K562 (cell line): ENCODE results near the gene ANK2. TPM values are rescaled to one million over a fixed set of nuclear protein-coding genes. Genes with fewer than 3 reads are reported as not detected.

Experiments used
- ATAC-seq: fragments of 200-7000 bp; cut with Tn5 transposase; 3 replicates; pipeline ENCODE4 v1.9.1; 2020; ENCODE audit warnings: moderate library complexity
- BruUV-seq: library from RNA; stranded (reverse); fragments of 400-500 nt; replicated peaks from 2 replicates; lab custom pipeline; 2021; lab: Mats Ljungman, UMichigan
- CTCF ChIA-PET: fragments of 300-600 bp; formaldehyde crosslinking; extraction: SDS; loops from one replicate; lab custom pipeline; 2021; ENCODE audit warnings: low intra/inter-chr PET ratio; lab: Yijun Ruan, JAX
- POLR2A ChIA-PET: fragments of 300-600, 350-650 bp; sonication (Branson Sonifier 250); formaldehyde crosslinking; extraction: SDS; loops from one replicate; lab custom pipeline; 2021; ENCODE audit warnings: antibody characterized with exemption, inconsistent platforms; lab: Yijun Ruan, JAX
- DNase-seq, 4 experiments: peaks; one replicate each; pipeline versions ENCODE4 v3.0.0 to v3.0.0-alpha.2; 2011 to 2018; ENCODE audit warnings: low spot score in 3 of 4, mixed read lengths in 3 of 4; ENCODE audit errors: extremely low read depth in 1 of 4
- FAIRE-seq: peaks from 2 replicates; lab custom pipeline; 2011; peaks lifted over from hg19 to GRCh38; lab: Jason Lieb, UNC
- H2AFZ ChIP-seq: 2 replicates; pipeline ENCODE4 v1.6.0; 2011; ENCODE audit warnings: low read depth, low read length, control low read depth, inconsistent platforms
- H3K27ac ChIP-seq: fragments of 200-600 bp; 3 replicates; pipeline ENCODE4 v1.8.0; 2011; ENCODE audit warnings: low read depth, mild to moderate bottlenecking, control low read depth, inconsistent platforms, low read length, moderate library complexity, mixed read lengths; ENCODE audit errors: extremely low read depth
- H3K27me3 ChIP-seq, 2 experiments: fragments of 300-600 bp in 1 of 2; 2 replicates in 1 of 2; 3 replicates in 1 of 2; pipeline versions ENCODE4 v1.6.0 to v1.8.0; 2011; ENCODE audit warnings: inconsistent platforms in 2 of 2, low read length in 2 of 2, mild to moderate bottlenecking in 1 of 2, mixed read lengths in 1 of 2, moderate library complexity in 1 of 2; ENCODE audit not compliant: control insufficient read depth in 2 of 2, insufficient read depth in 2 of 2
- H3K36me3 ChIP-seq: fragments of 300-600 bp; 3 replicates; pipeline ENCODE4 v1.8.0; 2011; ENCODE audit warnings: mild to moderate bottlenecking, low read length, inconsistent platforms; ENCODE audit not compliant: control insufficient read depth, insufficient read depth
- H3K4me1 ChIP-seq, 2 experiments: fragments of 200-600 bp in 1 of 2; replicated peaks in 1 of 2; 2 replicates in 1 of 2; 3 replicates in 1 of 2; pipeline versions ENCODE4 v1.5.1 to v1.8.0; 2011; ENCODE audit warnings: inconsistent platforms in 2 of 2, low read length in 2 of 2, mild to moderate bottlenecking in 1 of 2, mixed read lengths in 1 of 2, moderate library complexity in 1 of 2; ENCODE audit not compliant: control insufficient read depth in 2 of 2, insufficient read depth in 2 of 2
- H3K4me2 ChIP-seq: 2 replicates; pipeline ENCODE4 v1.6.1; 2011; ENCODE audit warnings: low read length, control low read depth, inconsistent platforms, mixed read lengths; ENCODE audit not compliant: insufficient read depth
- H3K4me3 ChIP-seq: fragments of 200-600 bp; sonication (generic), shearing (Covaris generic); 2 replicates; pipeline ENCODE4 v1.5.1; 2016; ENCODE audit warnings: control low read depth, inconsistent platforms
- H3K79me2 ChIP-seq: fragments of 200-600 bp; 3 replicates; pipeline ENCODE4 v1.8.0; 2011; ENCODE audit warnings: low read length, inconsistent platforms; ENCODE audit not compliant: control insufficient read depth, insufficient read depth
- H3K9ac ChIP-seq, 2 experiments: 2 replicates each; pipeline versions ENCODE4 v1.6.0 to v1.6.1; 2011; ENCODE audit warnings: low read depth in 2 of 2, low read length in 2 of 2, control low read depth in 1 of 2, inconsistent platforms in 1 of 2, mild to moderate bottlenecking in 1 of 2, mixed read lengths in 1 of 2; ENCODE audit not compliant: insufficient read depth in 1 of 2
- H3K9me1 ChIP-seq: one replicate; pipeline ENCODE4 v1.6.0; 2011; ENCODE audit warnings: inconsistent platforms, mild to moderate bottlenecking, low read length, moderate library complexity; ENCODE audit not compliant: control insufficient read depth, insufficient read depth
- H3K9me3 ChIP-seq: replicated peaks from 2 replicates; pipeline ENCODE4 v1.5.1; 2011; ENCODE audit warnings: low read depth, low read length, inconsistent platforms; ENCODE audit not compliant: control insufficient read depth, insufficient read depth
- H4K20me1 ChIP-seq: replicated peaks from 2 replicates; pipeline ENCODE4 v1.6.1; 2011; ENCODE audit warnings: low read length, inconsistent platforms, mixed read lengths; ENCODE audit not compliant: control insufficient read depth, insufficient read depth
- CHD1 ChIP-seq: fragments of 200-600 bp; sonication (generic); IDR thresholded peaks from one replicate; pipeline ENCODE4 v1.6.1; 2012; ENCODE audit warnings: mild to moderate bottlenecking, moderate library complexity, low read length, inconsistent platforms
- CTCF ChIP-seq, 3 experiments: IDR thresholded peaks in 2 of 3; conservative IDR thresholded peaks in 1 of 3; 2 replicates each; pipeline ENCODE4 v1.5.1; 2011 to 2012; ENCODE audit warnings: low read length in 3 of 3, mild to moderate bottlenecking in 3 of 3, control low read depth in 2 of 3, improper control_type of control experiment in 1 of 3, inconsistent platforms in 1 of 3, low read depth in 1 of 3, mixed read lengths in 1 of 3, moderate library complexity in 1 of 3; ENCODE audit not compliant: insufficient read depth in 2 of 3
- GABPB2 ChIP-seq: fragments of 250-450 bp; sonication (Bioruptor Pico); conservative IDR thresholded peaks from 2 replicates; pipeline ENCODE4 v1.5.1; 2021; ENCODE audit warnings: mild to moderate bottlenecking
- IRF2 ChIP-seq: sonication (generic); formaldehyde crosslinking; IDR thresholded peaks from 2 replicates; pipeline ENCODE4 v1.8.1; 2022; ENCODE audit warnings: mild to moderate bottlenecking, missing genetic modification reagents
- KAT2B ChIP-seq: IDR thresholded peaks from one replicate; pipeline ENCODE4 v1.6.1; 2012; ENCODE audit warnings: low read depth, mild to moderate bottlenecking, control low read depth, inconsistent platforms, low read length, moderate library complexity
- MECOM ChIP-seq: fragments of 250-450 bp; sonication (Bioruptor Pico); IDR thresholded peaks from 2 replicates; pipeline ENCODE4 v1.8.0; 2022; ENCODE audit warnings: inconsistent platforms
- SIN3B ChIP-seq: fragments of 450-650 bp; IDR thresholded peaks from 2 replicates; pipeline ENCODE4 v1.6.1; 2017; ENCODE audit warnings: low read depth, mild to moderate bottlenecking, moderate library complexity
- U2AF1 ChIP-seq: fragments of 200-400 bp; formaldehyde crosslinking; optimal IDR thresholded peaks from 2 replicates; pipeline ENCODE3; 2017; ENCODE audit warnings: mild to moderate bottlenecking, low read depth, low read length, moderate library complexity
- USF1 ChIP-seq: sonication (generic); formaldehyde crosslinking; IDR thresholded peaks from 2 replicates; pipeline ENCODE4 v1.9.0; 2022; ENCODE audit warnings: mild to moderate bottlenecking, missing genetic modification reagents
- ZBTB12 ChIP-seq: fragments of 250-450 bp; sonication (Bioruptor Pico); IDR thresholded peaks from 2 replicates; pipeline ENCODE4 v1.4.0; 2020
- ZNF224 ChIP-seq: sonication (generic); formaldehyde crosslinking; IDR thresholded peaks from 2 replicates; pipeline ENCODE4 v1.8.0; 2022; ENCODE audit warnings: mild to moderate bottlenecking, missing genetic modification reagents
- ZNF23 ChIP-seq: fragments of 250-450 bp; sonication (Bioruptor Pico); IDR thresholded peaks from 2 replicates; pipeline ENCODE4 v1.4.0; 2020; ENCODE audit warnings: mild to moderate bottlenecking
- ZNF507 ChIP-seq: conservative IDR thresholded peaks from 2 replicates; pipeline ENCODE4 v1.6.1; 2017; ENCODE audit warnings: missing genetic modification characterization, missing compliant biosample characterization
- ZNF764 ChIP-seq: fragments of 250-450 bp; sonication (Bioruptor Pico); IDR thresholded peaks from 2 replicates; pipeline ENCODE4 v1.4.0; 2020; ENCODE audit warnings: low read depth, mild to moderate bottlenecking, moderate library complexity
- WGBS: fragments of 100-300 bp; shearing (Covaris generic); methylation state at CpG from one replicate; pipeline ENCODE4 v1.1.6; 2016; ENCODE audit warnings: low coverage, mixed read lengths; ENCODE audit not compliant: insufficient coverage; ENCODE audit errors: missing lambda C conversion rate; 5-methylcytosine and 5-hydroxymethylcytosine counted together
- in situ Hi-C: fragments of 300-500 bp; cut with MboI; formaldehyde crosslinking; loops from 4 replicates; pipeline ENCODE4 v1.15.0; 2018; ENCODE audit warnings: inconsistent platforms, mixed read lengths
- intact Hi-C: fragments of 100-400 bp; cut with micrococcal nuclease; formaldehyde crosslinking; loops from 2 replicates; pipeline ENCODE4 v1.14.2; 2022
- polyA plus RNA-seq, 8 experiments: library from polyadenylated mRNA; depleted of rRNA in 4 of 8; stranded (reverse) in 5 of 8; unstranded in 3 of 8; fragments of >200 nt; fragmentation: Nextera tagmentation in 2 of 8; fragmentation: Illumina TruSeq in 1 of 8; extraction: Ambion mirVana in 2 of 8; extraction: Trizol in 1 of 8; gene quantifications; 2 replicates each; pipeline versions ENCODE4 v1.2.1 to v1.2.3, GENCODE V29; 2011 to 2014; ENCODE audit warnings: inconsistent platforms in 1 of 8, missing spikeins in 1 of 8
- total RNA-seq, 7 experiments: library from RNA; depleted of rRNA in 6 of 7; stranded (reverse); fragments of >200 nt in 6 of 7; fragmentation: Illumina TruSeq in 2 of 7; extraction: Trizol in 2 of 7; gene quantifications; 2 replicates each; pipeline versions ENCODE4 v1.2.1 to v1.2.3, GENCODE V29; 2011 to 2021; ENCODE audit warnings: low replicate concordance in 1 of 7
- TF ChIP-seq, protein P1 (sequence below): fragments of 250-450 bp; sonication (Bioruptor Pico); IDR thresholded peaks from 2 replicates; pipeline ENCODE4 v1.5.0; 2021
- TF ChIP-seq, protein P2 (sequence below): fragments of 450-650 bp; conservative IDR thresholded peaks from 2 replicates; pipeline ENCODE4 v1.6.1; 2016; ENCODE audit warnings: missing genetic modification characterization, low read depth, mild to moderate bottlenecking, control low read depth, missing compliant biosample characterization

ANK2 gene
- total and polyA plus RNA-seq, 9 of the 15 experiments (the other 6 are each of a cell fraction or from before 2014, with no cell fraction given) = 0.07 to 0.24 TPM; not detected in 7

GRCh38 chr4:113288257-113288656 is 238.8 kb downstream of the ANK2 start (continued):
- TF ChIP-seq GABPB2 (CRISPR knock-in tag) (no peak), MECOM (no peak)
- TF ChIP-seq, protein P1, sequence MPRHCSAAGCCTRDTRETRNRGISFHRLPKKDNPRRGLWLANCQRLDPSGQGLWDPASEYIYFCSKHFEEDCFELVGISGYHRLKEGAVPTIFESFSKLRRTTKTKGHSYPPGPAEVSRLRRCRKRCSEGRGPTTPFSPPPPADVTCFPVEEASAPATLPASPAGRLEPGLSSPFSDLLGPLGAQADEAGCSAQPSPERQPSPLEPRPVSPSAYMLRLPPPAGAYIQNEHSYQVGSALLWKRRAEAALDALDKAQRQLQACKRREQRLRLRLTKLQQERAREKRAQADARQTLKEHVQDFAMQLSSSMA = no peak

GRCh38 chr4:113288696-113289095 is 239.2 kb downstream of the ANK2 start:
- H4K20me1 ChIP-seq = no peaks in the 10 kb centered on the region
- POLR2A ChIA-PET = no interaction called here
- no peaks in the 10 kb centered on the region for H3K79me2 ChIP-seq
- CTCF ChIA-PET = no interaction called here
- FAIRE-seq (no peak), ATAC-seq (no peak), DNase-seq (no peak)
- no peaks in the 10 kb centered on the region for H3K27me3 ChIP-seq
- in situ Hi-C loops = no loop called here
- no peaks in the 10 kb centered on the region for H3K9me1 ChIP-seq
- no peak overlapping the region for H2AFZ ChIP-seq
- no peak overlapping the region for H3K4me3 ChIP-seq
- H3K9me3 ChIP-seq = no peaks in the 10 kb centered on the region
- TF ChIP-seq KAT2B (no peak), ZNF764 (CRISPR knock-in tag) (no peak), ZNF507 (no peak), U2AF1 (no peak), ZNF23 (no peak), SIN3B (no peak), ZNF224 (CRISPR knock-in tag) (no peak), CTCF (IDR thresholded peaks at IDR 0.05 in 2 of 3, conservative IDR thresholded peaks at IDR 0.05 in 1 of 3; ENCODE audit: insufficient read depth in 2 of 3, low read depth in 1 of 3, low read length in 3 of 3) (no peak), IRF2 (CRISPR knock-in tag) (no peak), USF1 (CRISPR knock-in tag) (no peak), ZBTB12 (CRISPR knock-in tag) (no peak), CHD1 (no peak)
- TF ChIP-seq, protein P2, sequence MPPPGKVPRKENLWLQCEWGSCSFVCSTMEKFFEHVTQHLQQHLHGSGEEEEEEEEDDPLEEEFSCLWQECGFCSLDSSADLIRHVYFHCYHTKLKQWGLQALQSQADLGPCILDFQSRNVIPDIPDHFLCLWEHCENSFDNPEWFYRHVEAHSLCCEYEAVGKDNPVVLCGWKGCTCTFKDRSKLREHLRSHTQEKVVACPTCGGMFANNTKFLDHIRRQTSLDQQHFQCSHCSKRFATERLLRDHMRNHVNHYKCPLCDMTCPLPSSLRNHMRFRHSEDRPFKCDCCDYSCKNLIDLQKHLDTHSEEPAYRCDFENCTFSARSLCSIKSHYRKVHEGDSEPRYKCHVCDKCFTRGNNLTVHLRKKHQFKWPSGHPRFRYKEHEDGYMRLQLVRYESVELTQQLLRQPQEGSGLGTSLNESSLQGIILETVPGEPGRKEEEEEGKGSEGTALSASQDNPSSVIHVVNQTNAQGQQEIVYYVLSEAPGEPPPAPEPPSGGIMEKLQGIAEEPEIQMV (tag) = no peak
- H3K4me1 ChIP-seq = no peaks in the 10 kb centered on the region
- H3K27ac ChIP-seq = no peak overlapping the region
- WGBS = 2% methylated on average over 4 of the region's 4 CpGs
- no peaks in the 10 kb centered on the region for H3K36me3 ChIP-seq
- no peak overlapping the region for H3K4me2 ChIP-seq
- H3K9ac ChIP-seq = no peak overlapping the region
- intact Hi-C loops = no loop called here
- BruUV-seq = no TSS peak
